PFSK-1 (cell line): ENCODE data around the gene ZNF219.

Experiments
- FOXP2 ChIP-seq: optimal IDR thresholded peaks from 2 replicates; pipeline ENCODE3; 2011; ENCODE audit warnings: borderline replicate concordance, control low read depth, inconsistent platforms; ENCODE audit not compliant: insufficient read depth; ENCODE audit errors: extremely low read length, extremely low read depth
- POLR2AphosphoS5 ChIP-seq: IDR thresholded peaks from 2 replicates; pipeline ENCODE4 v1.6.1; 2012; ENCODE audit warnings: low read depth, mild to moderate bottlenecking, control low read depth, low read length, moderate library complexity
- REST ChIP-seq, 2 experiments: IDR thresholded peaks; 2 replicates each; pipeline versions ENCODE4 v1.6.1 to v1.8.0; 2011 to 2012; ENCODE audit warnings: low read depth in 2 of 2, low read length in 2 of 2, control low read depth in 1 of 2, inconsistent platforms in 1 of 2, mild to moderate bottlenecking in 1 of 2, moderate library complexity in 1 of 2; ENCODE audit not compliant: insufficient read depth in 1 of 2
- SIN3A ChIP-seq: IDR thresholded peaks from 2 replicates; pipeline ENCODE4 v1.6.1; 2012; ENCODE audit warnings: mild to moderate bottlenecking, low read length, moderate library complexity, borderline replicate concordance; ENCODE audit not compliant: insufficient read depth
- TAF1 ChIP-seq: IDR thresholded peaks from 2 replicates; pipeline ENCODE4 v1.6.1; 2012; ENCODE audit warnings: low read length, control low read depth, borderline replicate concordance; ENCODE audit not compliant: insufficient read depth

The ZNF219 gene

DNA sequence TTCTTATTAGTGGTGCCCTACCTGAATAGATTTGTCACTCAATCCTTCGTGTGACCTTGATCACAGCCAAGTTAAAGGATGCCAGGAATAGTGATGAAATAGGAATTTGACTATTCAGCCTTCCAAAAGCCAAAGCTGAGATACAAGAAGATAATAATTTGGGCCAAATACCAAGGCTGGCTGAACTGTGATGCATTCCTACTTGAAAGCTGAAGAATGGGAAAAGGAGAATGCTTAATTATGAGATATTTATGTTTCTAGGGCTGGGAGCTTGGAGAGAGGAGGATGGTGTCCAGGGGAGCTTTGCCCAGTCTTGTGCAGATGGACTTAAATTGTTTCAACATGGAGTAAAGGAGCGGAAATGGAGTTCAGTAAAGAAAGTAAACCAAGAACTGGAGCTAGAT lies 51.1 kb downstream of the ZNF219 start:
- TF ChIP-seq TAF1 (no peak), FOXP2 (no peak)

DNA sequence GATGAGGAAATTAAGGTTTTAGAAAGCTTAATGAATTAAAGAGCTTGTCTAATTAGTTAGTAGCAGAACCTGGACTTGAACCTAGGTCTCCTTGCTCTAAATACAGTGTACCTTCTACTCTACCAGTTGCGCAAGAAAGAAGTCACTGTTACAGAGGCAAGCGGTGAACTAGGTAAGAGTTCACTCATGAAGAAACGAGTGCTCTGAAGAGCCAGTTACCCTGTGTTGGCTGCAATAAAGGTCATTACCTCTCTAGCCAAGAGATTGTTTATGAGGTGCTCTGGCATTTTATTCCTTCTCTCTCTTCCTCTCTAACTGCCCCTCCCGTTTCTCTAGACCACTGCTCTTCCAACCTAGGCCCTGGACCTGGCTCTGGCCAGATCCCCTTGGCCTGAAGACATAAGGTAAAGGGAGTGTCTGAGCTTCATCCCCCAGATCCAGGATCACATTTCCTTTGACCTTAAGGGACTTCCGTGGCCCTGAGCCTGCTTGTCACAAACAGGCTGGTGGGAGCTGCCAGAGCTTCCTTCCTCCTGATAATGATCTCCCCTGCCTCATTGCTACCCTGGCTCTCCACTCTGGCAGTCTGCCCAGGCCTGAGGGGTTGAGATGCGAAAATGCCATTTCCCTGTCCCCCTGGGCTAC lies 54.4 kb downstream of the ZNF219 start:
- TF ChIP-seq SIN3A (no peak), REST (IDR thresholded peaks at IDR 0.05; ENCODE audit: insufficient read depth in 1 of 2, low read depth in 2 of 2, low read length in 2 of 2) (peak in 1 of 2 experiments; percentile 35; a peak in 1 of 4 replicates), POLR2AphosphoS5 (no peak), FOXP2 (no peak), TAF1 (no peak)

- TF ChIP-seq POLR2AphosphoS5 (no peak), TAF1 (no peak), FOXP2 (no peak), SIN3A (no peak), REST (IDR thresholded peaks at IDR 0.05; ENCODE audit: insufficient read depth in 1 of 2, low read depth in 2 of 2, low read length in 2 of 2) (no peak)
Observed at GRCh38 chr14:21043387-21043973, 55.0 kb downstream of the ZNF219 start.

GRCh38 chr14:21042918-21043317 lies 55.5 kb downstream of the ZNF219 start:
- TF ChIP-seq REST (IDR thresholded peaks at IDR 0.05; ENCODE audit: insufficient read depth in 1 of 2, low read depth in 2 of 2, low read length in 2 of 2) (no peak), TAF1 (no peak), POLR2AphosphoS5 (no peak), FOXP2 (no peak), SIN3A (no peak)

DNA sequence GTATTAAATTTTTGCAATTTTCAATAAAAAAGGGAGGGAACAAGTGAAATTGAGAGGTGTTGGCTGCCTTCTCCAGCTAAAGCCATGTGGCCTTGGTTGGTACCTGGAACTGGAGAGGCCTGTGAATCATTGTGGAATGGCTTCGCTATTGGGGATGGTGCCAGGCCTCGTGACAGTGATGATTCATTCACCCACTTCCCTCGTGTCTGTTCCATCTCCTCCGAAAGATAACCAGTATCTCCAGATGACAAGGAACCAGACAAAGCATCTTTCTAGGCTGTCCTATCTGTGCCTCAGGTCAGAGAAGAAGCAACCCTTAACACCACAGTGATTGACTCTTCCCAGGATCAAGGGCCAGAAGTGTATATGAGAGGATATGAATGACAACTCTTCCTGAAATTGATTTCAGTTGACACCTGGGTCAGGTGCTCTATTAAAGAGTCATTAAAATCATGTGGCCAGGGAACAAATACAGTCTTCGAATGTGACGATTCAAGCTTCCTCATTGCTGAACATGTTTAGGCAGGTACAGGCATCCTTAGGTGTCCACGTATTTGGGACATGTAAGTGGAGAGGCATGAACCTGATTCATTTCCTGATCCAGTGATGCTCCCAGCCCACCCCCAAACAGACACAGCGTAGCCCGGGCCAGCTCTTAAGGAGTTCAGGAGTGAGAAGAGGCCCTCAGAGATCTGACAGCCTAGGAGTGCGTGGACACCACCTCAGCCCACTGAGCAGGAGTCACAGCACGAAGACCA lies 56.6 kb downstream of the ZNF219 start, which contains the start of gene RNASE7:
RNASE7 (plus strand) TSS at position 687 of the 758 bp plus-strand sequence. CDS start 631 bp downstream, outside the sequence.
- TF ChIP-seq REST (IDR thresholded peaks at IDR 0.05; ENCODE audit: insufficient read depth in 1 of 2, low read depth in 2 of 2, low read length in 2 of 2) (no peak), POLR2AphosphoS5 (no peak), TAF1 (no peak), SIN3A (no peak), FOXP2 (no peak)
